NOMO-1 (cell line): ENCODE results near the gene SMAGP.
"Not testable (repeated sequence)": the region's sequence is repeated elsewhere in the genome, so short reads cannot be mapped to it uniquely, and the experiment has no call there.

Experiments
- DNase-seq, 2 experiments: peaks; one replicate each; lab custom pipeline; 2025; ENCODE audit not compliant: unreplicated experiment in 2 of 2; lab: John Stamatoyannopoulos, UW

The SMAGP gene

DNA sequence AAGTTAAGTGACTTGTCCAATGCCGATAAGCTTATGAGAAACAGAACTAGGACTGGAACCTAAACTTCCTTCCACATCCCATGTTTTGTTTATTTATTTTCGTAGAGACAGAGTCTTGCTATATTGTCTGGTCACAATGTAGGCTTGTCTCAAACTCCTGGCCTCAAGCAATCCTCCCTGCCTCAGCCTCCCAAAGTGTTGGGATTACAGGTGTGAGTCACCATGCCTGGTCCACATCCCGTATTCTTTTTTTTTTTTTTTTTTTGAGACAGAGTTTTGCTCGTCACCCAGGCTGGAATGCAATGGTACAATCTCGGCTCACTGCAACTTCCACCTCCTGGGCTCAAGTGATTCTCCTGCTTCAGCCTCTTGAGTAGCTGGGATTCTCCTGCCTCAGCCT lies 43.1 kb downstream of the SMAGP start:
- DNase-seq: not testable (repeated sequence)

DNA sequence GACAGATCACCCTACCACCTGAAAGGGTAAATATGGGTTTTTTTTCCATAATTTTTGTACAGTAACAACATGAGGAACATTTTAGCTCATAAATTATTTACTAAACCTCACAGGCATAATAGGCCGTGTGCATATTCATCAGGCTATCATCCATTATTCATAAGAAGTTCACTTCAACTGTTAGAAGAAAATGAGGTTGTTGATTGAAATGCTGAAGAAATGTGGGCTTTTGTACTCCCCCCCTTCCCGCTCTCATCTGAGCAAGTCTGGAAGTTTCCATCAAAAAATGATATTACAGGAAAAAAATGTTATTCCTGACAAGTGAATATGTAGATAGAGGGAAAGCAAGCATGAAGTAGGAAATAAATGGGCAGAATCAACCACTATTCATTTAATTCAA lies 44.4 kb downstream of the SMAGP start:
- no peak for DNase-seq

DNA sequence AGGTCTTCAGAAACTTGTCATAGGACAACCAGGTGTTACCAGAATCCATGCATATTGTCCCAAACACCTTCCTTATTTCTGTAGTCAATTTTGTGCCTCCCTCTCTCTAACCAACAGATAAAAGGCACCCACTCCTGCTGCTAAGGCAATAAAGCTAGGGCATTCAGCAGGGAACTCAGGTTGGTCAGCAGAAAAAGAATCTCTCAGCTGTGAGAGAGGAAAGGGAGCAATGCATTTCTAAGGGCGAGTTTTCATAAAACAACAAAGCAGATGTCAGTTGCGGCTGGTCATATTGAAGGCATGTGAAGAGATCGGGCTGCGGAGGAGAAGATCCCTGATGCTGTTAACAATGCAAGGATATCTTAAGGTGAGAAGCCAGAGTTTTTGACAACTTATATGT lies 45.0 kb downstream of the SMAGP start:
- DNase-seq: no peak

DNA sequence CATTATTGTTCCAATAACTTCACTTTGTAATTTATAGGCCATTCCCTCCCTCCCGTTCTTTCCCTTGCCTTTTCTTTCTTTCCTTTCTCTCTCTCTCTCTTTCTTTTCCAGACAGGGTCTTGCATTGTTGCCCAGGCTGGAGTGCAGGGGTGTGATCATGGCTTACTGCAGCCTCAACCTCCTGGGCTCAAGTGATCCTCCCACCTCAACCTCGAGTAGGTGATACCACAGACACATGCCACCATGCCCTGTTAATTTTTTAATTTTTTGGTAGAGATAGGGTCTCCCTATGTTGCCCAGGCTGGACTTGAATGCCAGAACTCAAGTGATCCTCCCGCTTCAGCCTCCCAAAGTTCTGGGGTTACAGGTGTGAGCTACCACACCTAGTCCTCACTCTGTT lies 45.6 kb downstream of the SMAGP start:
- no peak for DNase-seq

DNA sequence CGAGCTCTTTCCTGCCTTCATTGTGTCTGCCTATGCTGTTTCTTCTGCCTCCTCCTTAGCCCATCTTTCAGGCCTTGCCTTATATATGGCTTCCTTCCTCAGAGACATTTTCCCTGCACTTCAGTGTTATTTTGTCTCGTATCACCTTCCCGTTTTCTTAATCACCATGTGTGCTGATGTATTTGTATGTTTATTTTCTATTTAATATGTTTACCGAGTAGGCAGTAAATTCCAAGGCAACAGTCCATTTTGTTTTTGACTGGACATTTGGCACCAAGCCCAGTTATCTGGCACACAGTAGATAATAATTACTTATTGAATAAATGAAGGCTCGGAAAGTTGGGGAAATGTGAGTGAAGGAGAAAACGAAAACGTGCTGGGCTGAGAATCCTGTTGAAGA lies 47.8 kb downstream of the SMAGP start:
- DNase-seq: no peak

DNA sequence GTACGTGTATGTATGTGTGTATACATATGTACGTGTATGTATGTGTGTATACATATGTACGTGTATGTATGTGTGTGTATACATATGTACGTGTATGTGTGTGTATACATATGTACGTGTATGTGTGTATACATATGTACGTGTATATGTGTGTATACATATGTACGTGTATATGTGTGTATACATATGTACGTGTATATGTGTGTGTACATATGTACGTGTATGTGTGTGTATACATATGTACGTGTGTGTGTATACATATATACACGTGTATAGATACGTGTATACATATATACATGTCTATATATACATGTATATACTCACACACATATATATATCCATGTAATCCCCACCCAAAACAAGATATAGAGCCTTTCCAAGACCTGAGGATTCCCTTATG lies 50.4 kb downstream of the SMAGP start:
- DNase-seq: not testable (repeated sequence)

DNA sequence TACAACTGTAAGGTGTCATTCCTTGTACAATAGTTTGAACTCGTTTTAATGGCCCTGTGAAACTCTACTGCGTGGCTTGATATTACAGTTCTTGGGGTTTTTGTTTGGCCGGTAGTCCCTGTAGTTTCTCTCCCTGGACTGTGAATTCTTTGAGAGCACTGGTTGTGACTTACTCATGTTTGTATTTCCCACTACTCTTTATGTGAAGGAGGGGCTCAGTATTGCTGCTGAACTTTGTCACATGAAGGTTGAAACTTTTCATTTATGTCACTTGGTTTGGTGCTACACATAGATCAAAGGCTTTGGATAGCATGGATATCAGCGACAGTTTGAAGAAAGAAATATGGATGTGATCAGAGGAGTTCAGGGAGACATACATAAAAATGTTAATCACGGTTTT lies 50.9 kb downstream of the SMAGP start:
- no peak for DNase-seq

DNA sequence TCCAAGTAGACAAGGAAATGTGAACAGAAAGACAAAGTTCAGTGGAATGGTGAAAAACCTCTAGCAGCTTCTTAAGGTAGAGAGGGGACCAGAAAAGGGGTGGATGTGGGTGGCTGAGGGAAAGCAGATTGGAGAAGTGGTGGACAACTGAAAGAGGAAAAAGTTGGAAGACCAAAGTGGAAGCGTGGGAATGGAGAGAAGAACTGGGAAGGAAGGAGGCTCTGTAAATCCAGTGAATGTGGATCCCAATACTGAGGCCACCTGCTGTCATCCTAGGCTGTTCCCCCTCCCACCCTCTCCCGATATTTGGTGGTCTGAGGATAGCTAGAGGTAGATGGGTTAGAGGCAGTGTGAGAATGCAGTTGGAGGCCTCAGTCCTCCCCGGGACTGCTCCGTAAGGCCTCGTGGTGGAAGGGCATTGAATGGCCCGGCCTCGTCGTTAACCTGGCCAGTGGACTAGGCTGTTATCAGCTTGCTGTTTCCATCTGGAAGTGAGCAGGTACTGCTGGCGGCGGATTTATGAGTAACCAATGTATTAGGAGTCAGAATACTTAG lies 51.5 kb downstream of the SMAGP start:
- no peak for DNase-seq

DNA sequence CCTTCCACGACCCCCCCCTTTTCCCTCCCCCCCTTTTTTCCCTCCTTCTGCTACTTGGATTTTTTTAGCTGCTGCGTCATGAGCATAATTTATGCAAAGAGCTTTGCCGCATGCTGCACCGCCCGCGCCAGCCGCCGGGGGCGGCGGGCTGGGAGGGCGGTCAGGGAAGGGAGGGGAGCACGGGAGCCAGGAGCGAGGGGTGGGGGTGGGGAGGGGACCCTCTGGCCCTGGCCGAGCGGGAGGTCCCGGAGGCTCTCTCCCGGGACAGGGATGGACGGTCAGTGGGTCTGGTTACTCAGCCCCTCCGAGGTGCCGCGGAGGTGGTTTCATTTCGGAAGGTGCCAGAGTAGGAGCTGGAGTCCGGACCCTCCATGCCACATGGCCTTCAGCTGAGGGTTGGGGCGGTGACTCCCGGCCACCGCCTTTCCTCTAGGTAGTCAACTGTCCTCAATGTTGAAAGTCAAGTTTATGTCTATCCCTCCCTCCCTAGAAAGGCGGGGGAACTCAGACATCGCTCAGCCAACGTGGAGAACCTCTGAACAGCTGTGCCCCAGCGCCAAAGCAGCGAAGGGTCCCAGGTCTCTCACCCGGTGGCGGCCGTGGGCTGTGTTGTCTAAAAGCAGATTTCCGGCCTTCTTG lies 52.1 kb downstream of the SMAGP start, which contains the start of gene POU6F1:
TSS of gene POU6F1 (minus strand) at position 95 of the 639 bp plus-strand sequence. CDS start 11,226 bp downstream, outside the sequence.
- DNase-seq: peak; percentile 63 to 83

DNA sequence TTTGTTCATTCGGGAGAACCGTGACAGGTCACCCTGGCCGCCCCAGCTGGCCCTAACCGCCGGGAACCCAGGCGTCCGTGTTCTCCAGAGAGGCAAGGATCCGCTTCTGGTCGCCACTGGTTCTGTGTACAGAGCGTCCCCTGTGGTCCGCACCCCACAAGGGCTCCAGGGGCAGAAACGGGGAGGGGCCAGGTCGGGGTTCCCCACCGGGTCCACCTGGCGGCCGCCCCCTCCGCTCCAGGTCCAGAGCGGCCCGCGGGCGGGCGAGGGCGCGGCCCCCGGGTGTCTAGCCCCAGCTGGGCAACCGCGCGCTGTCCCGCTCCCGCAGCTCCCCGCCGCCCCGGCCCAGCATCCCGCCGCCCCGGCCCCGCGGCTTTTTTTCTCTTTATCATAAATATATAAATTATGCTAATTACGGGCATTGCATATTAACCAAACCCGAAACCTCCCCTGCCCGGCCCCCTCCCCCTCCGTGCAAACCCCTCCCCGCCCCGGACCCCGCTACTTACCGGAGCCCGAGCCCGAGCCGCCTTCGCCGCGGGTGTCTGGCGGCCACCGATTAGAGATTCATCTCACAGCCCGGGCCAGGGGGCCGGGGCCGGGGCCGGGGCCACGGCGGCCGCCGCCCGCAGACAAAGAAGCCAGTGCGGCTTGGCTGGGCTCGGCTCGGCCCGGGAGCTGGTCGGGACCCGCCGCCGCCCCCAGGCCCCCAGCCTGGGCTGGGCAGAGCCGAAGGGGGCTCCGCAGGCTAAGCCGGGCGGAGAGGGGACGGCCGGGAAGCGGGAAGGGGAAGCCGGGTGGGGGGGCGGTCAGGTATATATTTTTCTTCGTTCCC lies 52.9 kb downstream of the SMAGP start:
- no peak for DNase-seq

DNA sequence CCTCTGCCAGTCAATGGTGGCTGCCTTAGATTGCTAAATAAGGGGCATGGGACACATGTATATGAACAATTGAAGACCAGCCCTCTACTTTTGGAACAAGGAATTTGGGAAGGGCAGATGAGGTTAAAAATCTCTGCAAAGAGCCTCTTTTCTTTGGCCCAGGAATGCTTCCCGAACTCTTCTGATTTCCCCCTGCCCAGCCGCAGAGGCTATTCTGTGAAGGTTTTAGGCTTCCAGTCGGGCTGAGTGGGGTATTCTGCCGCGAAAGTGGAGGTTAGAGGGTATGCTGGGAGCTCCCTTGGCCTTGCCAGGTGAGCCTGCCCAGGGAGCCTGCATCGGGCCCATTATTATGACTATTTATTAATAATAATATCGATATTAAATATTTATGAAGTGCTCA lies 53.6 kb downstream of the SMAGP start:
- DNase-seq: no peak

DNA sequence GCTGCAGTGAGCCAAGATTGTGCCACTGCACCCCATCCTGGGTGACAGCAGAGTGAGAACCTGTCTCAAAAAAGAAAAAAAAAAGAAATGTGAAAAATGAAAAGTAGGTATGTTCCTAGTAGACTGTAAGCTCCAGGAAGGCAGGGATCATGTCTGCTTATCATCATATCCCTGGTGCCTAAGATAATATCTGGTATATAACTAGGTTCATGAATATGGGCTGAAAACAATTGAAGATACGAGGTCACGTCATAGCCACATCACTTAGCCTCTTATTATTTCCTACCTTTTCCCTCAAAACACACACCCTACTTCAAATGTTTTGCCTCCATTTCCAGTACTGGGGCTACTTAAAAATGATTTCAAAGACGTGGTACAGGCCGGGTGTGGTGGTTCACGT lies 55.3 kb downstream of the SMAGP start:
- DNase-seq: no peak

DNA sequence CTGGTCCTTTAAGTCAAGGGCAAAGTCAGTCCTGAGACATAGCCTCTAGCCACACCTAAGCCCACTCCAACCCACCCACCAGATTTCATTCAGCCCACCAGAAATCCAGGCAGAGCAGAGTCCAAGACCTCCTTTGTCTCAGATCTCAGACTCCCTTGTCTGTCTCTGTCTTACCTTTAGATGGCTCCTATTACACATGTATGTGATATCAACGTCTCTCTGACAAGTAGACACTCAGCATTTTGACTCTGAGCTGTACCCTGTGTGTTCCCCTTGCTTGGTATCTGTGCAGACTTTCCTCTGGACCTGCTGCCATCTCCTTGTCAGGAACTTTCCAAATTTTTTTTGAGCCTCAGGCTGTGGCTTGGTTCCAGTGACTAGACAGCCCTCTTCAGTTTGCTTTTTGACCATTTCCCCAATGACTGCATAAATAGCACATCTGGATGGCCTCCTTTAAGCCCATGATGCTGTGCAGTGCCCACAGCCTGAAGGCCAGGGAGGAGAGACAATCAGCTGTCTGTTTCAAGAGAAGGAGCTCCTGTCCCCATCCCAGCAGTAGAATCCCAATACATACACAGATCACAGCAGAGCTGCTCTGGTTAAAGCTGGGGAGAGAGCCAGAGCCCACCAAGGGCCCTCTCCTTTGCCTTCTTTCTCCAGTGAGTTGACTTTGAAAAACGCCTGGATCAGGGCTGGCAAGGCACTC lies 59.4 kb downstream of the SMAGP start:
- DNase-seq: no peak

DNA sequence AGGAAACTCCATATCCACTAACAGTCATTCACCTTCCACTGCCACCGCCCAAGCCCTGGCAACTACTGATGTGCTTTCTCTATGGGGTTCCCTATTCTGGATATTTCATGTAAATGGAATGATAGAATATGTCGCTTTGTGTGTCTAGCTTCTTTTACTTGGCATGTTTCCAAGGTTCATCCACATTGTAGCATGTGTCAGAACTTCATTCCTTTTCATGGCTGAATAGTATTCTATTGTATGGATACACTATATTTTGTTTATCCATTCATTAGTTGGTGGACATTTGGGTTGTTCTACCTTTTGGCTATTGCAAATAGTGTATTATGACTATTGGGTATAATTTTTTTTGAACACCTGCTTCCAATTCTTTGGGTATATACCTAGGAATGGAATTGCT lies 61.0 kb downstream of the SMAGP start:
- no peak for DNase-seq

DNA sequence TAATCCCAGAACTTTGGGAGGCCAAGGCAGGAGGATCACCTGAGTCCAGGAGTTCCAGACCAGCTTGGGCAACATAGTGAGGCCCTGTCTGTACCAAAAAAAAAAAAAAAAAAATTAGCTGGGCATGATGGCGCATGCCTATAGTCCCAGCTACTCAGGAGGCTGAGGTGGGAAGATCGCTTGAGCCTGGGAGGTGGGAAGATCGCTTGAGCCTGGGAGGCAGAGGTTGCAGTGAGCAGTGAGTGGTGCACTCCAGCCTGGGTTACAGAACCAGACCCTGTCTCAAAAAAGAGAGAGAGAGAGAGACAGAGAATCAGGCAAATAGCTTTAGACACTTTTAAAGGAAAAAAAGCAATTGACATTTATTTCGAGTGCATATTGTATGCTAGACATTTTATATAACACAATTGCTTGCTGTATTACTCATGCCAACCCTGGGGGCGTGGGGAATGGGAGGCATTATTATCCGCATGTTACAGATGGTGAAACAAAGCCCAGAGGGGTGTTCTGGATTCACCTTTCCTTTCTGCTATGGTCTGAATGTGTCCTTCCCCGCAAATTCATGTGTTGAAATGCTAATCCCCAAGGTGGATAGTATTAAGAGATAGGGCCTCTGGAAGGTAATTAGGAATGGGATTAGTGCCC lies 62.1 kb downstream of the SMAGP start:
- no peak for DNase-seq

DNA sequence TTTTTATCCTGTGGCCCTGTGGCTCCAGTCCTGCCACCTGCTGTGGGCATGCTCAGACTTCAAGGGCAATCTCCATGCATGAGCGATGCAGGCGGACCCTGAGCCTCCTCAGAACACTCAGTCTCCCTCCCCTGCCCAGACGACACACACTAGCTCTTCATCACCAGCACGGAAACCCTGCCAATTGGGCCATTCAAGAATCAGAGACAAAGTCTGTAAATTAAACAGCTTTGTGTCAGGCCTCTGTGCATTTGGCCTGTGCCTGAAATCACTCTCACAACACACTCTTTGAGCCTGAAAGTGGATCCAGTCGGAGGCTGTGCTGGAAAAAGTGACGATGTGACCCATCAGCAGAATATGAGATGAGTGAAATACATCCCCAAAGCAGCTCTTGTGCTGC lies 64.9 kb downstream of the SMAGP start:
- DNase-seq: no peak

DNA sequence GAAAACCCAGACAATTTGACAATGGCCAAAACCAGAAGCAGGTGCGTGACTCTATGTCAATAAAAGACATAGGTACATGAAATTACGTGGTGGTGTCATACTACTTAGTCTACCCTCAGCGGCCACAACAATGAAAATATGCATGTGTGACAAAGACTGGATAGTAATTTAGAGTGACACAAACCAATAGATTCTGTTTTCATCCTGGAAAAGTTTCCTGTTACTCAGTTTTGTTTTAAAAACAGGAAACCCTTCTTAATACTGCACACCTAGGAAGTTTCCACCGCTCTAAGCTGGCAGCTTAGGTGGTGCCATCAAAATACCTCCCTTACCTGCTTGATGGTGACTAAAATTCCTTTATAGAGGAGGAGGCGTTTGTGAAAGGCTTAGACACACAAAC lies 67.5 kb downstream of the SMAGP start:
- DNase-seq: no peak

DNA sequence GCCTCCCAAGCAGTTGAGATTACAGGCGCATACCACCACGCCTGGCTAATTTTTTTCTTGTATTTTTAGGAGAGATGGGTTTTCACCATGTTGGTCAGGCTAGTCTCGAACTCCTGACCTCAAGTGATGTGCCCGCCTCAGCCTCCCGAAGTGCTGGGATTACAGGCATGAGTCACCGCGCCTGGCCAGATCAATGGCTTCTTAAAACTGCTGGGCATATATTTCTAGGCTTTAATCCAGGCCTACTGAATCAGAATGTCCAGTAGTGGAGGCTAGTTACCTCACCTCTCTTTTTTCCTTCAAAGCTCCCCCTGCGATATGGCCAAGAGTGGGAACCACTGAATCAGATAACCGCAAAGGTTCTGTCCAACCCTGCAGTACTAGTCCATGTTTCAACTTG lies 69.4 kb downstream of the SMAGP start:
- no peak for DNase-seq

DNA sequence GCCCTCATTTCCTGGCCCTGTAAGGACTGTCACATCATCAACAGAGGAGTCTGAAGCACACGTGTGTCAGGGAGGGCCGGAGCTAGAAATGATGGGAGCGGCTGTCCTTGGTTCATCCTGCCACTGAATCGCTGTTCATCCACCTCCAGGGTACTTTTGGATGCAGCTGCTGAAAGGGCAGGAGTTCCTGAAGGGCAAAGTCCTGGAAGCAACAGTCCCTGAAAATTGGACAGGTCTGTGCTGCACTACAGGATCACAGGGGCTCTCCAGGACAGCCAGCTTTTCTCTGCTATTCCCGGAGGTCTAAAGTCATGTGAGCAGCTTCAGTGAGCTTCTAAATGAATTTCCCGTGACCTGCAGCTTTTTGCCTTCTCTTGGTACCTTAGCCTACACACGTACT lies 70.1 kb downstream of the SMAGP start:
- no peak for DNase-seq

DNA sequence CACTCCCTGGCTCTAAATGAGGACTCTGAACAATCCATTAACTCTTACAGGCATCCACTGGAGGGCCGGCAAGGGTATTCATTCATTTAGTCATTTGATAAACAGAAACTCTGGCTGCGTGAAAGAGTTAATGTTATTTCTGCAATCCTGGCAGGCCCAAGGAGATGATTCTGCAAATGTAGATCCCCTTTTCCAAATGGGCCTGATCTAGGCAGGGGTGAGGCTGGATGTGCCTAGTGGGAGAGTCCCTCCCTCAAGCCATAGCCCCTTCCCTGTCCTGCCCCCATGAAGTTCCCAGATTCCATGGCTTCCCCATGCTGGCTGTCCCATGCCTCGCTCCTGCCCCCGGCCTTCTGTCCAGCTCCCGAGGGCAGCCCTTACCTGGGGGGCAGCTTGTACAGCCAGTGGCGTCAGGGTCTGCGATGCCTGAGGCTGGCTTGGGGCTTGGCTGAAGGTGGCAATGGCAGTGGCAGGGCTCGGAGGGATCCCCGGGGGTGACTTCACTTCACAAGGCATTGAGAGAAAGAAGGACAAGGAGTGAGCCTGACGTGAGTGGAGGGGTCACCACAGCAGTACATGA lies 70.8 kb downstream of the SMAGP start:
- no peak for DNase-seq
